Measurements from ENCODE around the gene THOC2.

GRCh38 chrX:123731258-123731986 lies 1.4 kb downstream of the THOC2 start:
- TF ChIP-seq, protein P1, sequence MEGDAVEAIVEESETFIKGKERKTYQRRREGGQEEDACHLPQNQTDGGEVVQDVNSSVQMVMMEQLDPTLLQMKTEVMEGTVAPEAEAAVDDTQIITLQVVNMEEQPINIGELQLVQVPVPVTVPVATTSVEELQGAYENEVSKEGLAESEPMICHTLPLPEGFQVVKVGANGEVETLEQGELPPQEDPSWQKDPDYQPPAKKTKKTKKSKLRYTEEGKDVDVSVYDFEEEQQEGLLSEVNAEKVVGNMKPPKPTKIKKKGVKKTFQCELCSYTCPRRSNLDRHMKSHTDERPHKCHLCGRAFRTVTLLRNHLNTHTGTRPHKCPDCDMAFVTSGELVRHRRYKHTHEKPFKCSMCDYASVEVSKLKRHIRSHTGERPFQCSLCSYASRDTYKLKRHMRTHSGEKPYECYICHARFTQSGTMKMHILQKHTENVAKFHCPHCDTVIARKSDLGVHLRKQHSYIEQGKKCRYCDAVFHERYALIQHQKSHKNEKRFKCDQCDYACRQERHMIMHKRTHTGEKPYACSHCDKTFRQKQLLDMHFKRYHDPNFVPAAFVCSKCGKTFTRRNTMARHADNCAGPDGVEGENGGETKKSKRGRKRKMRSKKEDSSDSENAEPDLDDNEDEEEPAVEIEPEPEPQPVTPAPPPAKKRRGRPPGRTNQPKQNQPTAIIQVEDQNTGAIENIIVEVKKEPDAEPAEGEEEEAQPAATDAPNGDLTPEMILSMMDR (IDR thresholded peaks at IDR 0.05) = no peak
- TF ChIP-seq POLR2A (IDR thresholded peaks at IDR 0.05) (no peak), POLR2AphosphoS5 (IDR thresholded peaks at IDR 0.05) (peak in 1 of 2 donors; percentile 27)

Measured in upper lobe of left lung (tissue), 4 donors.